SK-N-SH (cell line): ENCODE results near the gene R3HDM2. TPM values are rescaled to one million over a fixed set of nuclear protein-coding genes. Genes with fewer than 3 reads are reported as not detected.

Source experiments
- CTCF ChIA-PET: fragments of 300-600, 350-600 bp; formaldehyde crosslinking; extraction: SDS; loops from one replicate; lab custom pipeline; 2021; lab: Yijun Ruan, JAX
- POLR2A ChIA-PET: fragments of 350-600 bp; sonication (Branson Sonifier 250); formaldehyde crosslinking; extraction: SDS; loops from one replicate; lab custom pipeline; 2020; ENCODE audit warnings: antibody characterized with exemption, inconsistent platforms; lab: Yijun Ruan, JAX
- DNase-seq: peaks from one replicate; pipeline ENCODE4 v3.0.0; 2012
- H2AFZ ChIP-seq: fragments of 200-600 bp; sonication (generic); 2 replicates; pipeline ENCODE4 v1.8.1; 2016; ENCODE audit warnings: antibody characterized with exemption, mild to moderate bottlenecking, low read depth
- H3F3A ChIP-seq: fragments of 200-600 bp; sonication (generic); replicated peaks from 2 replicates; pipeline ENCODE3; 2016; ENCODE audit warnings: antibody characterized with exemption, mild to moderate bottlenecking; ENCODE audit not compliant: insufficient read depth
- H3K27ac ChIP-seq, 2 experiments: fragments of 200-500 bp in 1 of 2; fragments of 200-600 bp in 1 of 2; sonication (Bioruptor generic) in 1 of 2; sonication (generic), shearing (Covaris generic) in 1 of 2; 2 replicates each; pipeline versions ENCODE4 v1.5.1 to v1.6.1; 2014 to 2016; ENCODE audit warnings: low read depth in 2 of 2, inconsistent platforms in 1 of 2, low read length in 1 of 2, mild to moderate bottlenecking in 1 of 2, mixed read lengths in 1 of 2
- H3K27me3 ChIP-seq: fragments of 200-600 bp; sonication (generic), shearing (Covaris generic); 2 replicates; pipeline ENCODE4 v1.6.1; 2016; ENCODE audit warnings: mixed run types; ENCODE audit not compliant: insufficient read depth
- H3K36me3 ChIP-seq, 2 experiments: fragments of 200-500 bp in 1 of 2; fragments of 200-600 bp in 1 of 2; sonication (Bioruptor generic) in 1 of 2; sonication (generic) in 1 of 2; replicated peaks in 1 of 2; 2 replicates each; pipeline versions ENCODE3 to v1.5.1; 2014 to 2016; ENCODE audit warnings: low read length in 1 of 2, mild to moderate bottlenecking in 1 of 2; ENCODE audit not compliant: insufficient read depth in 2 of 2, control insufficient read depth in 1 of 2
- H3K4me1 ChIP-seq, 2 experiments: fragments of 200-500 bp in 1 of 2; fragments of 200-600 bp in 1 of 2; sonication (Bioruptor generic) in 1 of 2; sonication (generic), shearing (Covaris generic) in 1 of 2; 2 replicates each; pipeline versions ENCODE4 v1.5.1 to v1.6.1; 2014 to 2016; ENCODE audit warnings: low read depth in 1 of 2, low read length in 1 of 2, mixed run types in 1 of 2; ENCODE audit not compliant: insufficient read depth in 2 of 2, control insufficient read depth in 1 of 2
- H3K4me2 ChIP-seq: fragments of 200-600 bp; sonication (generic), shearing (Covaris generic); 2 replicates; pipeline ENCODE4 v1.6.1; 2017; ENCODE audit warnings: mixed run types
- H3K4me3 ChIP-seq, 2 experiments: fragments of 200-500 bp in 1 of 2; fragments of 200-600 bp in 1 of 2; sonication (Bioruptor generic) in 1 of 2; sonication (generic), shearing (Covaris generic) in 1 of 2; 2 replicates each; pipeline versions ENCODE4 v1.5.1 to v1.8.1; 2014 to 2016; ENCODE audit warnings: low read depth in 2 of 2, inconsistent platforms in 1 of 2, low read length in 1 of 2, mild to moderate bottlenecking in 1 of 2, mixed read lengths in 1 of 2, moderate library complexity in 1 of 2
- H3K79me2 ChIP-seq: fragments of 200-600 bp; sonication (generic); 2 replicates; pipeline ENCODE4 v1.8.1; 2017; ENCODE audit warnings: mild to moderate bottlenecking; ENCODE audit not compliant: insufficient read depth
- H3K9ac ChIP-seq: fragments of 200-600 bp; sonication (generic); 2 replicates; pipeline ENCODE4 v1.6.1; 2017; ENCODE audit warnings: mixed run types
- H3K9me2 ChIP-seq: fragments of 200-600 bp; sonication (generic); 2 replicates; pipeline ENCODE4 v1.6.1; 2017; ENCODE audit warnings: mixed run types
- H3K9me3 ChIP-seq: fragments of 200-600 bp; sonication (generic); 2 replicates; pipeline ENCODE4 v1.6.1; 2017; ENCODE audit warnings: mixed run types, mild to moderate bottlenecking, moderate library complexity
- H4K20me1 ChIP-seq: fragments of 200-600 bp; sonication (generic); 2 replicates; pipeline ENCODE4 v1.6.1; 2017; ENCODE audit warnings: mild to moderate bottlenecking, mixed run types; ENCODE audit not compliant: insufficient read depth
- CHD2 ChIP-seq: fragments of 150-350 bp; IDR thresholded peaks from 2 replicates; pipeline ENCODE4 v1.6.1; 2018; ENCODE audit warnings: low read length; ENCODE audit not compliant: partially characterized antibody
- ELF1 ChIP-seq: IDR thresholded peaks from 2 replicates; pipeline ENCODE4 v1.4.0; 2012
- EP300 ChIP-seq, 2 experiments: IDR thresholded peaks; 2 replicates each; pipeline versions ENCODE4 v1.4.0 to v1.6.1; 2012; ENCODE audit warnings: borderline replicate concordance in 1 of 2, low read depth in 1 of 2, low read length in 1 of 2
- FOXJ3 ChIP-seq: sonication (generic); formaldehyde crosslinking; IDR thresholded peaks from 2 replicates; pipeline ENCODE4 v1.5.1; 2020; ENCODE audit warnings: mild to moderate bottlenecking, missing genetic modification reagents
- JUND ChIP-seq: IDR thresholded peaks from 2 replicates; pipeline ENCODE4 v1.4.0; 2012
- MXI1 ChIP-seq: IDR thresholded peaks from 2 replicates; pipeline ENCODE4 v1.6.1; 2012; ENCODE audit warnings: mild to moderate bottlenecking, low read depth, low read length, improper control_type of control experiment
- NFIC ChIP-seq: IDR thresholded peaks from 2 replicates; pipeline ENCODE4 v1.4.0; 2012; ENCODE audit warnings: borderline replicate concordance
- NRF1 ChIP-seq: IDR thresholded peaks from 2 replicates; pipeline ENCODE4 v1.6.1; 2012; ENCODE audit warnings: low read depth, mild to moderate bottlenecking, low read length
- PBX3 ChIP-seq: IDR thresholded peaks from 2 replicates; pipeline ENCODE4; 2012
- REST ChIP-seq: IDR thresholded peaks from 2 replicates; pipeline ENCODE4 v1.6.1; 2012; ENCODE audit warnings: mild to moderate bottlenecking, low read depth, low read length, moderate library complexity
- TAF1 ChIP-seq: IDR thresholded peaks from 2 replicates; pipeline ENCODE4 v1.6.1; 2012; ENCODE audit warnings: low read depth, mild to moderate bottlenecking, low read length, moderate library complexity, borderline replicate concordance
- TCF12 ChIP-seq: IDR thresholded peaks from 2 replicates; pipeline ENCODE4 v1.4.0; 2012
- TEAD4 ChIP-seq: IDR thresholded peaks from 2 replicates; pipeline ENCODE4 v1.4.0; 2012; ENCODE audit warnings: mild to moderate bottlenecking, borderline replicate concordance; ENCODE audit not compliant: insufficient read depth
- USF2 ChIP-seq: fragments of 150-350 bp; IDR thresholded peaks from 2 replicates; pipeline ENCODE4 v1.6.1; 2017; ENCODE audit warnings: antibody characterized with exemption, low read length, low read depth, borderline replicate concordance
- ZBTB33 ChIP-seq: IDR thresholded peaks from 2 replicates; pipeline ENCODE4 v1.4.0; 2012; ENCODE audit warnings: low read depth, borderline replicate concordance
- WGBS: methylation state at CpG from one replicate; pipeline ENCODE4 v1.1.6; 2017; ENCODE audit warnings: low lambda C conversion rate; 5-methylcytosine and 5-hydroxymethylcytosine counted together
- polyA plus RNA-seq, 3 experiments: library from polyadenylated mRNA; depleted of rRNA; stranded (reverse); fragments of >200 nt; gene quantifications; 2 replicates each; pipeline ENCODE4 v1.2.3, GENCODE V29; 2012

The R3HDM2 gene
- polyA plus RNA-seq, 1 of the 3 experiments (the other 2 are of a cell fraction) = 23.1 TPM

GRCh38 chr12:57222286-57223190 lies 208.3 kb downstream of the R3HDM2 start:
- no peaks in the 10 kb centered on the region for H3F3A ChIP-seq
- no peak overlapping the region for H3K4me3 ChIP-seq
- H3K9ac ChIP-seq = no peak overlapping the region
- H3K79me2 ChIP-seq = no peaks in the 10 kb centered on the region
- 81% methylated on average over 13 of the region's 13 CpGs for WGBS
- CTCF ChIA-PET = interaction anchor here (0.7 to 31.5 kb wide), 3 partner anchors 10 to 240 kb away, joined by 3 to 937 read pairs (median 271); partner anchors contain the start of gene NXPH4
- H3K4me2 ChIP-seq = no peak overlapping the region
- H2AFZ ChIP-seq = no peak overlapping the region
- peaks cover 0 to 4% of the 10 kb centered on the region in 2 experiments; a peak in 1 of 4 replicates for H3K4me1 ChIP-seq
- POLR2A ChIA-PET = no interaction called here
- no peak overlapping the region for H3K27ac ChIP-seq
- H4K20me1 ChIP-seq = no peaks in the 10 kb centered on the region
- no peak for DNase-seq
- TF ChIP-seq EP300 (IDR thresholded peaks at IDR 0.05; ENCODE audit: borderline replicate concordance in 1 of 2, low read depth in 1 of 2, low read length in 1 of 2) (no peak), NRF1 (no peak), JUND (no peak), USF2 (no peak), FOXJ3 (CRISPR knock-in tag) (no peak), TCF12 (no peak), TEAD4 (no peak), CHD2 (no peak)
- peaks cover 36% of the 10 kb centered on the region; the same call in 1 of the 2 replicates for H3K27me3 ChIP-seq
- no peaks in the 10 kb centered on the region for H3K36me3 ChIP-seq
- no peaks in the 10 kb centered on the region for H3K9me2 ChIP-seq
- no peaks in the 10 kb centered on the region for H3K9me3 ChIP-seq

- Histone ChIP-seq H3K4me1 (peaks cover 0 to 14% of the 10 kb centered on the region in 2 experiments; a peak in 1 of 4 replicates), H3K36me3 (no peaks in the 10 kb centered on the region)
Measured at GRCh38 chr12:57221169-57221917, 209.5 kb downstream of the R3HDM2 start.

More at GRCh38 chr12:57221169-57221917, 209.5 kb downstream of the R3HDM2 start:
- H2AFZ ChIP-seq = no peak overlapping the region
- H3K27me3 ChIP-seq = peaks cover 36% of the 10 kb centered on the region
- H3K9me3 ChIP-seq = no peaks in the 10 kb centered on the region
- DNase-seq = no peak
- ChIA-PET CTCF (interaction anchor here (13.3 kb wide), 1 partner anchor 19 kb away, joined by 271 read pairs; a partner anchor contains a TSS), POLR2A (no interaction called here)
- H4K20me1 ChIP-seq = no peaks in the 10 kb centered on the region
- H3F3A ChIP-seq = no peaks in the 10 kb centered on the region
- no peaks in the 10 kb centered on the region for H3K9me2 ChIP-seq
- no peaks in the 10 kb centered on the region for H3K79me2 ChIP-seq
- no peak overlapping the region for H3K4me3 ChIP-seq
- no peak overlapping the region for H3K9ac ChIP-seq
- H3K4me2 ChIP-seq = no peak overlapping the region
- no peak overlapping the region for H3K27ac ChIP-seq
- 64% methylated on average over 14 of the region's 24 CpGs for WGBS
- no peak for TF ChIP-seq ELF1
- no peak for TF ChIP-seq NFIC
- TF ChIP-seq MXI1 = no peak
- no peak for TF ChIP-seq JUND
- no peak for TF ChIP-seq PBX3
- TF ChIP-seq REST = no peak
- TF ChIP-seq CHD2 = no peak
- no peak for TF ChIP-seq TAF1
- no peak for TF ChIP-seq ZBTB33
